ENCODE results near the gene GHDC.
"Not testable (repeated sequence)": the region's sequence is repeated elsewhere in the genome, so short reads cannot be mapped to it uniquely, and the experiment has no call there.

Gene GHDC, protein sequence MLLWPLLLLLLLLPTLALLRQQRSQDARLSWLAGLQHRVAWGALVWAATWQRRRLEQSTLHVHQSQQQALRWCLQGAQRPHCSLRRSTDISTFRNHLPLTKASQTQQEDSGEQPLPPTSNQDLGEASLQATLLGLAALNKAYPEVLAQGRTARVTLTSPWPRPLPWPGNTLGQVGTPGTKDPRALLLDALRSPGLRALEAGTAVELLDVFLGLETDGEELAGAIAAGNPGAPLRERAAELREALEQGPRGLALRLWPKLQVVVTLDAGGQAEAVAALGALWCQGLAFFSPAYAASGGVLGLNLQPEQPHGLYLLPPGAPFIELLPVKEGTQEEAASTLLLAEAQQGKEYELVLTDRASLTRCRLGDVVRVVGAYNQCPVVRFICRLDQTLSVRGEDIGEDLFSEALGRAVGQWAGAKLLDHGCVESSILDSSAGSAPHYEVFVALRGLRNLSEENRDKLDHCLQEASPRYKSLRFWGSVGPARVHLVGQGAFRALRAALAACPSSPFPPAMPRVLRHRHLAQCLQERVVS

DNA sequence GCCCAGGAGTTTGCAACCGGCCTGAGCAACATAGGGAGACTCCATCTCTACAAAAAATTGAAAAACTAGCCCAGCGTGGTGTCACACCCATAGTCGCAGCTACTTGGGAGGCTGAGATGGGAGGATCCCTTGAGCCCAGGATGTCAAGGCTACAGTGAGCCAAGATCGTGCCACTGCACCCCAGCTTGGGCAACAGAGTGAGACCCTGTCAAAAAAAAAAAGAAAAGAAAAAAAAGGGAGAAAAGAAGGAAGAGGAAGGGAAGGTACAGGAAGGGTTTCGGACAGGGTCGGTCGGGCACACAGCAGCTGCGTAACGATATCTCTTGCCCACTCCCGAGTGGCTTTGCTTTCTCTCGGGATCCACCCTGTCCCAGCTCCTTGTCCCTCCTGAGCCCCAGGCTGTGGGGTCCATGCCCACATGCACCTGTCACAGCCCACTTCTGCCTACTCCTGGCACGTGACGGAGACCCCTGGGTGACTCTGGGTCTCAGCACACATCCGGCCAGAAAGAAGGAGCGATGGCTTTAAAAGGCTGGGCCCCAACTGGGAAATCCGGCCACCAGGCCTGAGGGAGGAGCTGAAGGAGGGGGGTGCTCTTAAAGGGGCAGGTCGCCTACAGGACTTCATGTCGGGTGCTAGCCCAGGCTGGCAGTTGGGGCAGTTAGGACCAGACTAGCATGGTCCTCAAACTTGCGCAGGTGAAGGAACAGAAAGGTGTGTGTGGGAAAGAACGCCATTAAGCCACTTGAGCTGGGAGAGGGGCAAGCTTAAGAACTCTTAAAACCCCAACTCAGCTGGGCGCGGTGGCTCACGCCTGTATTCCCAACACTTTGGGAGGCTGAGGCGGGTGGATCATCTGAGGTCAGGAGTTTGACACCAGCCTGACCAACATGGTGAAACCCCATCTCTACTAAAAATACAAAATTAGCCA is at the start of gene GHDC:
Gene GHDC, minus strand, starts transcription at position 526 of the 931 bp plus-strand sequence. CDS start 913 bp downstream, outside the sequence.
- DNase-seq (ENCODE audit: low read depth in 3 of 3) = peak; percentile 71 to 78 (median 71)

DNA sequence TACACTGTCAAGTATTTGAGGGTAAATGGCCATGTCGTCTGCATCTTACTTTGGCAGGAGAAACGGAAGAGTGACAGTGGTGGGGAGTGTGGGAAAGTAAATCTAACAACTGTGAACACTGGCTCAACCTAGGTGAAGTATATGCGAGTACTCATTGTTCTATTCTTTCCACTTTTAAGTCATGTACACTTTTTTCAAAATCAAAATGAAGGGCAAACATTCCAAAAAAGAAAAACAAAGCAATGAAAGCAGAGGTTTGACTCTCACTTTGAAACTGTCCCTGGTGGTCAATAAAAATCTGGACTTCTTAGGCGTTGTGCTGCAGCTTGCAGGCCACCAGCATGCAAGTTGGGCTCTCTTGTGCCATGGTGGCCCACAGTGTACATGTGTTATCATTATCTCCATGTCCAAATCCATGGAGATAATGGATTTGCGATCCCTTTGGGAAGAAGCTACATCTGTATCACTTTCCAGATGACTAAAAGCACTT is 49.2 kb upstream of the GHDC start:
- DNase-seq (ENCODE audit: low read depth in 3 of 3) = no peak

DNA sequence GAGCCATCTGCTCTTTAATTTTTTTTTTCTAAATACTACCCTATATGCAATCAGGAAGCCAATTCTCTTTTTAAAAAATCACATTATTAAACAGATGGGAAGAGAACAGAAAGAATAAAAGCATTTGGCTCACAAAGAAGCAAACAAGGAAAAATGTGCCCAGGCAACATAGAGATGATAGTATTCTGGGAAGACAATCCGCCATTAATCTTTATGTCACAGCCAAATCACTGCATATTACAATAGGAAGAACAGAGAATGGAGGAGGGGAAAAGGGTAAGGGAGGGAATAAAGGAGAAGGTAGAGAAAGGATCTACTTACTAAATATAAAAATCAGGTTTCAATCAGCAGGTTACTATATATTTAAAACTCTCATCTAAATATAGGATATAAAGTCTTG is 47.6 kb upstream of the GHDC start:
- no peak for DNase-seq (ENCODE audit: low read depth in 3 of 3)

DNA sequence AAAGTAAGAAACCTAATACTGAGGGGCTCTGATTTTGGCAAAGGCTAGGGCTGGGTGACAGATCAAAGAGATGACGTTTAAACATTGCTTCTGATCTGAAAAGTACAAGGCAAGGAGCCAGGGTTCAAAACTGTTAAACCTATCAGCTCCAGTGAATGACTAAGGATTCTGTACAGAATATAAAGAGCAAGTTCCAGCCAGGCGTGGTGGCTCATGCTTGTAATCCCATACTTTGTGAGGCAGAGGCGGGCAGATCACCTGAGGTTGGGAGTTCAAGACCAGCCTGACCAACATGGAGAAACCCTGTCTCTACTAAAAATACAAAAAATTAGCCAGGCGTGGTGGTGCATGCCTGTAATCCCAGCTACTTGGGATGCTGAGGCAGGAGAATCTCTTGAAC is 46.6 kb upstream of the GHDC start:
- not testable (repeated sequence) for DNase-seq (ENCODE audit: low read depth in 3 of 3)

DNA sequence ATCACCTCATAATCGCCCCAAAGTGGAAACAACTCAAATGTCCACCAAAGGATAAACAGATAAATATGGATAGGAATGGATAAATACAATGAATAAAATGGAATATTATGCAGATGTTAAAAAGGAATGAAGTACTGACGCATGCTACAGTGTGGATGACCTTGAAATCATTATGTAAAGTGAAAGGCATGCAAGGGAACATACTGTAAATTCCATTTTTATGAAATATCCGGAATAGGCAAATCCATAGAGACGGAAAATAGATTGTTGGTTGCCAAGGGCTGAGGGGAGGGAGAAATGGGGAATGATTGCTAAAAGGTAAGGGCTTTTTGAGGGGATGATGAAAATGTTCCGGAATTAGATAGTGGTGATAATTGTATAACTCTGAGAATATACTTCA is 45.9 kb upstream of the GHDC start:
- DNase-seq (ENCODE audit: low read depth in 3 of 3) = no peak

DNA sequence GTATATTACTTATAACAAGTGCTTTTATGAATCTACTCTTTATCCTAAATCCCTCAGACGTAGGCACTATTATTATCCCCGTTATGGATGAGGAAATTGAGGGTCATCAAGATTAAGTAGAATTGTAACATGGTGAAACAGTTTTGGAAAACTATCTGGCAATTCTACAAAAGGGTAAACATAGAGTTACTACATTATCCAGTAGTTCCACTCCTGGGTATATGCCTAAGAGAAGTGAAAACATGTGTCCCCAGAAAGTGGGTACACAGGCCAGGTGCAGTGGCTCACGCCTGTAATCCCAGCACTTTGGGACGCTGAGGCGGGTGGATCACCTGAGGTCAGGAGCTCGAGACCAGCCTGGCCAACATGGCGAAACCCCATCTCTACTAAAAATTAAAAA is 45.3 kb upstream of the GHDC start:
- DNase-seq (ENCODE audit: low read depth in 3 of 3) = not testable (repeated sequence)

DNA sequence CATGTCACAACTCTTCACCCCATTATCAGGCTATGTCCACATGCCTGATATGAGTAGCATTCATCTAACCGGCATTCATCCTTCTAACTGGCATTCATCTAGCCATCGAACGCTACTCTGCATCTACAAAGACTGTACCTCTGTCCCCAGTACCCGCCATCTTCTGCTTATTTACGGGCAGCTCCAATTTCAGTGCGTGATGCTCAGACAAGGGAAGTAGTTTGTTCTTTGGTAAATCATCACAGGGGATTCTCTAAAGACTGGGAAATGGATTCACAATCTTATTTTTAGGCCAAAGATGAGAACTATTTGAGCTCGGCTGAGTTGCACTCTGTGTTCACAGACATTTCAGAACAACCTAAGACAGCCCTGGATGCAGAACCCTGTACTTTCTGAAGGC is 42.5 kb upstream of the GHDC start:
- no peak for DNase-seq (ENCODE audit: low read depth in 3 of 3)

DNA sequence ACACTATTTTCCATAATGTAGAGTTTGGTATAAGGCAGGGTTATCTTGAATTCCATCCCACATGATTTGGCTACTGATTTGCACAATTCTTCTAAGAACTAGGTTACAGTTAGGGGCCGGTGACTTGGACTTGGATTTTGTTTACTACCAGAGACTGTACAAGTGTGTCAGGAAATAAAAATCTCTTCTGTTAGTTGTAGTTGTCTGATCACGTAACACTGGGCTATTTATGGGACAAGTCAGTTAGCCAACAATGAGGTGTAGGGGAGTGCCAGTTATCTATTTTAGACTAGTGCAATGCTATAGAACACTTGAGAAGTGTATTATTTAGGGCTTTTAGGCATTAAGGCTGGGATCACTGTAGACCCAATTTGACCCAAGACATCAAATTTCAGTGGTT is 39.7 kb upstream of the GHDC start:
- DNase-seq (ENCODE audit: low read depth in 3 of 3) = no peak

DNA sequence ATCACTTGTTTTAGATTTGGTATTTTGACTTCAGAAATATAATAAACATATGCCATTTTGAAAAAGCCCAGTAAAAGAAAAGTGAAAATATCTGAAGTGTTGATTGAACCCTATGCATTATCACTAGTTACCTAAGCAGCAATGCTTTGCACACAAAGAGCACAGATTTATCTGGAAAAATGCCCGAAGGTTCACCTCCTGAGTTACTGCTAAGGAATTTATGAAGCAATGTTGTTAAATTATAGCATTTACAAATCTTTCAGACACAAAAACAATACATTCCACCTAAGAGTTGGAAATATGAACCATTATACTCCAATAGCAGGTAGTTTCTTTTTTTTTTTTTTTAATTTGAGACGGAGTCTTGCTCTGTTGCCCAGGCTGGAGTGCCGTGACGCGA is 38.9 kb upstream of the GHDC start:
- no peak for DNase-seq (ENCODE audit: low read depth in 3 of 3)

DNA sequence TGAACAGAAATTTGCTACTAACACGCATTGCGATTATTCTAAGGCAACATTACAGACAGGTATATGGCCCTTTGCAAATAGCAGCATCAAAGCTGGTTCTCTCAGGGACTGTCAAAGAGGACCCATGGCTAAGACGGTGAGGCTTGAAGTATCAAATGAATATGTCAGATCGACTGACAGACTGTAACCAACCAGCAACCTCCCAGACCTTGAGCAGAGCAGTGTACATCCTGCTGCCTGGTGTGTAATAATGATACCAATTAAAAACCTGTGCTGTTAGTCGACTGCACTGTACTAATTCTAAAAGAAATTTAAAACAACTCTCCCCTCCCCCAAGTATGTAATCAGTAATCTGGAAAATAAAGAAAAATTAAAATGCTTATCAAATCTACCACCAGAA is 35.9 kb upstream of the GHDC start:
- no peak for DNase-seq (ENCODE audit: low read depth in 3 of 3)

DNA sequence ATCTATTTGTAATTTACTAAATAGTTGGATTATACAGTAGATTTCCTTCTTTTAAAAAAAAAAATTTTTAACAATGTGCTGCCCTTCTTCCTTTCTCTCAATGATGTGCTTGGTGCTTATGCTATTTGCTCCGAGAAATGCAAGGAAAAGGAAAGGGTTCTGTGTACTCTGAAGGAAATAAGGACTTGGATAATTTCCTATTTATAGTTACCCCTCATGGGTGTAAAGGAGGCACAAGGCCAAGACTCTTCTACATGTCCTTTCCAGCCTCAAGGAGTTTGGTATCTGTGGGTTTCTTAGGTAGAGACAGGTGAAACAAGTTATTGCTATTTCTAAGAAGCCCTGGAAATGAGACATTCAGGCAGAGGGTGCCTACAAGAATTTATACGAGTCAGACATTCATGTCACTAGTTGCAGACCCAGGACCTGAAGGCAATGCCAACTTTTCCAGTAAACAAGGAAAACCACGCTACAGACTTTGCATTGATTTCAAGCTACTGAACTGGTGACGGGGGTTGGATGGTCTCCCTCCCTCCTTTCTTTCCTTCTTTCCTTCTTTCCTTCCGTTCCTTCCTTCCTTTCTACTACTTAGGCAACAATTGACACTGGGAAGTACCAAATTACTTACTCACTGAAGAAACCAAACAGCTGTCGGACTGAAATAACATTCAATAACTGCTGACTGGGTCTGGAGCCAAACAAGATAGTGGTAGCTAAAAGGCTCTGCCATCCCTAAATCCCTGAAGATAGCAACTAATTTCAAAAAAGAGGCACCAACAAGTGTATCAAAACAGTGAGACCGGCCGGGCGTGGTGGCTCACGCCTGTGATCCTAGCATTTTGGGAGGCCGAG is 33.8 kb upstream of the GHDC start:
- DNase-seq (ENCODE audit: low read depth in 3 of 3) = no peak

DNA sequence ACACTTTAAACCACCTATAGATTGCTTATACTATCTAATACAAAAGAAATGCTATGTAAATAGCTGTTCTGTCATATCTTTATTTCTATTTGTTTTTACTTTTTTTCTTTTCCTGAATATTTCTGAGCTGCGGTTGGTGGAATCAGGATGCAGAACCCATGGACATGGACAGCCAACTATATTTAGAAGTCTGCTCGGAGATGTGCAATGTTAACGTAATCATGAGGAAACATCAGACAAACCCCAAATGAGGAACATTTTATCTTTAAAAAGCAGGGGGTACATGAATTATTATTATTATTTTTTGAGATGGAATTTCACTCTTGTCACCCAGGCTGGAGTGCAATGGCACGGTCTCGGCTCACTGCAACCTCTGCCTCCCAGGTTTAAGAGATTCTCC is 31.4 kb upstream of the GHDC start:
- DNase-seq (ENCODE audit: low read depth in 3 of 3) = no peak

DNA sequence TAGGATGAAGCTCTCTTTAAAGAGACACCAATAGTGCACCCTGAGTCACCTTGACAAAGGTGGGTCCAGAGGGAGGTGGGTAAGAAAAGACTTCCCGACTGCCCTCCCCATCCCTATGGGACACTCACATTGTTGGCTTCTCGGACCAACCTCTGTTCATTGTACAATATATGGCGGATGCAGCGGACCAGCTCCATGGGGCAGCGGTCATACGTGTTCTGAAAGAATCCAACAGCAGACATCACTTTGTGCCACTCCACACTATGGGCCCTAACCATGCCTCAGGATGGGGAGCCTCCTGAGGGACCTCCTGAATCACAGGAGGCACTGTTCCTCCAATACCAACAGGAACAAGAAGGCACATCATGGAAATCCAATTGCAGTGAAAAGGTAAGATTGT is 30.4 kb upstream of the GHDC start:
- DNase-seq (ENCODE audit: low read depth in 3 of 3) = no peak

DNA sequence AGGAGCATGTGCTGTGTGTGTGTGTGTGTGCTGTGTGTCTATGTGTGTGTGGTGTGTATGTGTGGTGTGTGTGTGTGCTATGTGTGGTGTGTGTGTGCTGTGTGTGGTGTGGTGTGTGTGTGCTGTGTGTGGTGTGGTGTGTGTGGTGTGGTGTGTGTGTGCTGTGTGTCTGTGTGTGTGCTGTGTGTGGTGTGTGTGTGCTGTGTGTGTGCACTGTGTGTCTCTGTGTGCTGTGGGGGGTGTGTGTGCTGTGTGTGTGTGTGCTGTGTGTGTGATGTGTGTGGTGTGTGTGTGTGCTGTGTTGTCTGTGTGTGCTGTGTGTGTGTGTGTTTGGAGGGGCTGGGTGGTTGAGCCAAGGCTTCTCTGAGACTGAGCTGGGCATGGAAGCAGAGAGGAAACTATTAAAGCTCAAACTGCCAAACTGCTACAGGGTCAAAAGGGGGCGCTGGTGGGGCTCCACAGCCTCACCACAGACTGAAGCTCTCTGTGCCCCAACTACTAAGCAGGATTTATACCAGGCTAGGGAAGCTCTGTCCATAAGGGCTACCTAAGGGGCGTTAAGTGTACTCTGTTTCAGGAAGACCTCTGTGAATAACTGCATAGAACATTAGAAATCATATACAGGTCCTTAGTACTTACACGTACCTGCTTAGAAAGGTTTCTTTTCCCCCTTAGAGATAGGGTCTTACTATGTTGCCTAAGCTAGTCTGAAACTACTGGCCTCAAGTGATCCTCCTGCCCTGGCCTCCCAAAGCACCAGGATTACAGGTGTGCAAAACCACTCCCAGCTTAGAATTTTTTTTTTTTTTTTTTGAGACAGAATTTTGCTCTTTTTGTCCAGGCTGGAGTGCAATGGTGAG is 27.8 kb upstream of the GHDC start:
- peak; percentile 29 to 34 (median 30) for DNase-seq (ENCODE audit: low read depth in 3 of 3)

DNA sequence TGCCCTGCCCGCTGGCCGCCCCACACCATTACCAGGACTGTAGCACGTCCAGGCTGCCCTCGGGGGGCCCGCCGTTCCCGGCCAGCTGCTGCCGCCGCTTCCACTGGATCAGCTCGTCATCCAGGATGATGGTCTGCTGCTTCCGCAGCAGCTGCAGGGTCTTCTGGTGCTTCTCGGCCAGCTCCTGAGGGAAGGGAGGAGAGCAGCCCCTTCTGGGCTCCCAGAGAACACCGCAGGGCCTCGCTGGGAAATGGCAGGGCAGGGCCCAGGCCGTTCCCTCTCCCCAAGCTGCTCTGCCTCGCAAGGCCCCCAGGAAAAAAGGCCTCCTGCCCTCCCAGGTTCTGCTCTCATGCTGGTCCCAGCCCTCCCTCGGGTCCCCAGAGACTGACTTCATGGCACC is 25.0 kb upstream of the GHDC start:
- DNase-seq (ENCODE audit: low read depth in 3 of 3) = not testable (repeated sequence)

DNA sequence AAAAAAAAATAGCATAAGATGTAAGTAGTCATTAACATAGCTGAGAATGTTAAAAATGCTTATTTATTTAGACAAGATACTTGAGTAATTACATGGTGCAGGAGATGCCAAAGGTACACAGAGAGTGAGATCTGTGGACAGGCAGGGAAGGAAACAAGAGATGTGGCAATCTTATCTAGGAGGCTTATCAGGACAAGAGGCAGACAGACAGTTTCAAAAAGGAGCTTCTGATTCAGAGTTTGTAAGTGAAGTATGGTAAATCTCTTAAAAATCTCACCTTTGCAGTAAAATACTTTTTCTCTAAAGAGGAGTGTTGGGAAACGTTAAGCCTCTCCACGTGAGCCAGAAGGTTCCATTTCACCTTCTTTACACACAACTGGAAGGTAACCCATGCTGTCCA is 19.9 kb upstream of the GHDC start:
- DNase-seq (ENCODE audit: low read depth in 3 of 3) = no peak

DNA sequence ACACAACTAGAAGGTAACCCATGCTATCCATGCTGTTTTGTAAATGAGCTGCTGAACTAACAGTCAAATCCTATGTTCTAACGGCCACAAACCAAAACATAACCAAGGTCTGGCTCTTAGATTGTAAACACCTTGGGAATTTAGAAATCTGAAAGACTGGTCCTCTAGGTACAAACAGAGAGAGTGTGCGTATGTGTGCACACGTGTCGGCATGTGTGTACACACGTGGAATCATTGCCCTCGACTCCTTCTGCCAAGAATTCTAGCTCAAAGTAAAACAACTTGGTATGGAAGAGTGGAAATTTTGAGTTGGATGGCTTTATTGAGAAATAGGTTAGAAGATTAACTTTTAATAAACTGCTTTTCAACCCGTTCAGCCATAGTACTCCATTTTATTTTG is 18.1 kb upstream of the GHDC start:
- DNase-seq (ENCODE audit: low read depth in 3 of 3) = no peak

DNA sequence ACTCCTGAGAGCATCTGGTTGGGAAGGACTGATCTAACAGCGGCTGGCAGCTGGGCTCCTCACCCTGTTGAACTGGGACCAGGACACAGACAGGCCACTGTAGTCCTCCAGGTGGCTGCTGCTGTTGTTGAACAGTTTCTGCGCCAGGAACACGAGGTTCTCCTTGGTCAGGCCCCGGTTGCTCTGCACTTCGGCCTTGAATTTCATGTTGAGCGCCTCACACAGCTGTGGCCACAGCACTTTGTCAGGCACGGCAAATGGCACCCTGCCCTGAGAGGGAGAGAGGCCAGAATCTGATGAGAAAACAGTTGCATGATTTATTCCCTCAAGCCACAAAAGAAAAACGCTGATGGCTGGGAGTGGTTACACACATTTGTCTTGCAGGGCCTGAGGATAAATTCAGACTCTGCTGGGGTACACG is 17.6 kb upstream of the GHDC start:
- not testable (repeated sequence) for DNase-seq (ENCODE audit: low read depth in 3 of 3)

DNA sequence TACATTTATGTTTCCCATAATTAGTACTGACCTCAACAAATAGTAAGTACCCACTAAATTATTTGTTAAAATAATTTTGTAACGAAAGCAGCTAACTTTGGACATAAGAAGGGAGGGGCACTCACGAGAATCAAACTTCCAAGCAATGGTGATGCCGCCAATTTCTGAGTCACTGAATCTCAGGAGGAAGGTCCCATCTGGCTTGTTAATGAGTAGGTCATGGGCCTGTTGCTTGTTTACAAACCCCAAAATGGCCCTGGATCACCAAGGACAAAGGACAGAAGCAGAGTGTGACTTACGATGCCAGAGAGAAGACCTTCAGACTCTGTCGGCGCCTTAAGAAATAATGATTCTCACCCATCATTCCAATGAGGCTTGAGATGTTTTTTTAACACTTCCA is 15.8 kb upstream of the GHDC start:
- DNase-seq (ENCODE audit: low read depth in 3 of 3) = no peak

DNA sequence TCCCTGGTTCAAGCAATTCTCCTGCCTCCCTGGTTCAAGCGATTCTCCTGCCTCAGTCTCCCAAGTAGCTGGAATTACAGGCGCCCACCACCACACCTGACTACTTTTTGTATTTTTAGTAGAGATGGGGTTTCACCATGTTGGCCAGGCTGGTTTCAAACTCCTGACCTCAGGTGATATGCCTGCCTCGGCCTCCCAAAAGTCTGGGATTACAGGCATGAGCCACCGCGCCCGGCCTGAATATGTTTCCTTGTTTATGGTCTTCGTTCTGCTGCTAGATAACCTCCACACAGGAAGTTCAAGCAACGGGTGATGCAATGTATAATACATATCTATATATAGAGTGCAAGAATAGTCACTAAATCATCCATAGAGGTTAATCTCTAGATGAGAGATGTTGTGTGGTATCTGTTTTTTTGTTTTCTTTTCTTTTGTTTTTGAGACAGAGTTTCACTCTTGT is 11.9 kb upstream of the GHDC start:
- not testable (repeated sequence) for DNase-seq (ENCODE audit: low read depth in 3 of 3)

Measured in stimulated activated CD4-positive, alpha-beta T cell treated with anti-CD3 and anti-CD28 coated beads, TNF-alpha, amount 100 ng/mL, for 24 hours (primary cell).